AG04450 (cell line): ENCODE results near the gene CDC42BPA. TPM values are rescaled to one million over a fixed set of nuclear protein-coding genes. Genes with fewer than 3 reads are reported as not detected.
"Not testable (repeated sequence)": the region's sequence is repeated elsewhere in the genome, so short reads cannot be mapped to it uniquely, and the experiment has no call there.

Source experiments
- CTCF ChIA-PET: fragments of 300-600, 350-600 bp; formaldehyde crosslinking; extraction: SDS; loops from one replicate; lab custom pipeline; 2022; ENCODE audit warnings: antibody characterized with exemption, inconsistent platforms; lab: Charles Lee
- POLR2A ChIA-PET: fragments of 350-600 bp; formaldehyde crosslinking; extraction: SDS; loops from one replicate; lab custom pipeline; 2021; ENCODE audit warnings: antibody characterized with exemption, inconsistent platforms; lab: Yijun Ruan, JAX
- DNase-seq: peaks from one replicate; pipeline ENCODE4 v3.0.0-alpha.2; 2011; ENCODE audit warnings: low read depth, low spot score
- H3K27ac ChIP-seq: one replicate; pipeline ENCODE4 v1.5.1; 2012; ENCODE audit warnings: low read depth, low read length, control low read depth
- H3K27me3 ChIP-seq: one replicate; pipeline ENCODE4 v1.6.0; 2012; ENCODE audit warnings: low read length; ENCODE audit not compliant: control insufficient read depth, insufficient read depth
- H3K4me3 ChIP-seq: 2 replicates; pipeline ENCODE4 v1.5.1; 2011; ENCODE audit warnings: mild to moderate bottlenecking, low read depth, low read length, control low read depth
- H3K9me3 ChIP-seq: 2 replicates; pipeline ENCODE4 v1.5.1; 2012; ENCODE audit warnings: low read length; ENCODE audit not compliant: control insufficient read depth, insufficient read depth
- polyA plus RNA-seq: library from polyadenylated mRNA; depleted of rRNA; stranded (reverse); fragments of >200 nt; gene quantifications from 2 replicates; pipeline ENCODE4 v1.2.3, GENCODE V29; 2011
- TF ChIP-seq, protein P1 (sequence below): IDR thresholded peaks from 2 replicates; pipeline ENCODE4 v1.5.1; 2011; ENCODE audit warnings: low read depth, low read length, control low read depth, inconsistent platforms

Gene CDC42BPA
- polyA plus RNA-seq, 1 experiment, result 30.7 TPM

DNA sequence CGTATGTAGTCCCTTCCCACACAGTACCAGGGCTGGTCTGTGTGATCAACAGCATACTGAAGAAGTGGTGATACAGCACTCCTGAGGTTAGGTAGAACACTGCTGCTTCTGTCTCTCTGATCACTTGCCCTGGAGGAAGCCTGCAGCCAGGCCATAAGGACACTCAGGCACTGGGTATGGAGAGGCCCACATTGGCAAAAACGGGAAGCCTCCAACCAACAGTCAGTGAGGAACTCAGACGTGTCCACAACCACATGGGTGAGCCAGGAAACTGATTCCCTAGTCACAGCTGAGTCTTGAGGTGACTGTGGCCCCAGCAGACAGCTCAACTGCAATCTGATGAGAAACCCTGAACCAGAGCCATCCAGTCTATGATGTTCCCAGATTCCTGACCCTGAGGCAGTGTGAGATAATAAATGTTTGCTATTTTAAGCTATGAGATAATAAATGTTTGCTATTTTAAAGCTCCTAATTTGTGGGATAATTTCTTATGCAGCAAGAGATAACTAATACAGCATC is 315.7 kb downstream of the CDC42BPA start:
- ChIA-PET POLR2A (no interaction called here), CTCF (no interaction called here)
- Histone ChIP-seq H3K4me3 (no peak overlapping the region), H3K27ac (no peak overlapping the region), H3K27me3 (no peaks in the 10 kb centered on the region), H3K9me3 (no peaks in the 10 kb centered on the region)
- DNase-seq, result no peak
- TF ChIP-seq, protein P1, sequence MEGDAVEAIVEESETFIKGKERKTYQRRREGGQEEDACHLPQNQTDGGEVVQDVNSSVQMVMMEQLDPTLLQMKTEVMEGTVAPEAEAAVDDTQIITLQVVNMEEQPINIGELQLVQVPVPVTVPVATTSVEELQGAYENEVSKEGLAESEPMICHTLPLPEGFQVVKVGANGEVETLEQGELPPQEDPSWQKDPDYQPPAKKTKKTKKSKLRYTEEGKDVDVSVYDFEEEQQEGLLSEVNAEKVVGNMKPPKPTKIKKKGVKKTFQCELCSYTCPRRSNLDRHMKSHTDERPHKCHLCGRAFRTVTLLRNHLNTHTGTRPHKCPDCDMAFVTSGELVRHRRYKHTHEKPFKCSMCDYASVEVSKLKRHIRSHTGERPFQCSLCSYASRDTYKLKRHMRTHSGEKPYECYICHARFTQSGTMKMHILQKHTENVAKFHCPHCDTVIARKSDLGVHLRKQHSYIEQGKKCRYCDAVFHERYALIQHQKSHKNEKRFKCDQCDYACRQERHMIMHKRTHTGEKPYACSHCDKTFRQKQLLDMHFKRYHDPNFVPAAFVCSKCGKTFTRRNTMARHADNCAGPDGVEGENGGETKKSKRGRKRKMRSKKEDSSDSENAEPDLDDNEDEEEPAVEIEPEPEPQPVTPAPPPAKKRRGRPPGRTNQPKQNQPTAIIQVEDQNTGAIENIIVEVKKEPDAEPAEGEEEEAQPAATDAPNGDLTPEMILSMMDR, result no peak

DNA sequence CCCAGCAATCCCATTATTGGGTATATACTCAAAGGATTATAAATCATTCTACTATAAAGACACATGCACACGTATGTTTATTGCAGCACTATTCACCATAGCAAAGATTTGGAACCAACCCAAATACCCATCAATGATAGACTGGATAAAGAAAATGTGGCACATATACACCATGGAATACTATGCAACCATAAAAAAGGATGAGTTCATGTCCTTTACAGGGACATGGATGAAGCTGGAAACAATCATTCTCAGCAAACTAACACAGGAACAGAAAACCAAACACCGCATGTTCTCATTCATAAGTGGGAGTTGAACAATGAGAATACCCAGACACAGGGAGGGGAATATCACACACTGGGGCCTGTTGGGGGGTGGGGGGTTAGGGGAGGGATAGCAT is 318.7 kb downstream of the CDC42BPA start:
- H3K4me3 ChIP-seq, H3K9me3 ChIP-seq, POLR2A ChIA-PET, H3K27ac ChIP-seq, H3K27me3 ChIP-seq, DNase-seq: not testable (repeated sequence)
- CTCF ChIA-PET, result interaction anchor here (0.7 kb wide), 1 partner anchor 1891 kb away, joined by 4 read pairs; no protein-coding TSS in a partner anchor

DNA sequence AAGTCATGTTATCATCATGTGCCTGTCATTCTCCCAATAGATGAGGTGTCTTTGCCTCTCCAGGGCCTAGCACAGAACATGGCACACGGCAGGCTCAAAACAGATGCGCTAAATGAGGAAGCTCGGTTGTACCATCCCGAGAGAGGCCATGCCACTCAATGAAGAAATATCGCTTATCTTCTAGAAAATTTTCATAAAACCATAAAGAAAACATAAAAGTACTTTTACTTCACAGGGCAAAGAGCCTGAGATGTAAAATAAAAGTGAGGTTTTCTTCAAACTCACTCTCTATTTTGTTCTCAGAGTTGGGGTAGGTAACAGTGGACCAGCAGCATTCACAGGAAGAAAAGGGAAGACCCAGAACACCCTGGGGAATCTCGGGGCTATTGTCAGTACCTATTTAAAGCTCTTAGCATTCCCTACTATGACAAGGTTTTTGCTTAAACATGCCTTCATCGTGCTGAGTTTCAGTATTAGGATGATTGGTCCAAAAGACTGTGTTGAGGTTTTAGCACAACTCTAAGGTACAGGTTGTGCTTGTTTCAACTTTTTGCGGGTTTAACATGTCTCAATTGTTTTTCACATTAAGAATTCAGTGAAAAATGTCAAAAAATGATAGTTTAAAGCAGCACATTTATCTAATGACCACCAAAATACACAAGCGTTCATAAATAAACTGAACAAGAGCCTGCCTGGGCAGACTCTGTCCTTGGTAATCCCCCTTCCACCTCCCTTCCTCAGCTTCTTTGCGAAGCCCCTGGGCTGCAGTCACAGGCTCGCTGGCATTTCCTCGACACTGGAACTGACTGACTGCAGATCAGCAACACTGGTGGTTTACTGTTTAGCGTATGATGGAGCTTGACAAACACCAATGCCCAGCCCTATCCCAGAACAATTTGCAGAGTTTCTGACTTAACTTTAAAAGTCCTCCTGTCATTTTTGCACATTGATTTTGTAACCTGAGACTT is 322.6 kb downstream of the CDC42BPA start:
- no peak for DNase-seq
- CTCF ChIA-PET, result interaction anchor here (2.2 kb wide), 1 partner anchor 369 kb away, joined by 6 read pairs; no protein-coding TSS in a partner anchor

DNA sequence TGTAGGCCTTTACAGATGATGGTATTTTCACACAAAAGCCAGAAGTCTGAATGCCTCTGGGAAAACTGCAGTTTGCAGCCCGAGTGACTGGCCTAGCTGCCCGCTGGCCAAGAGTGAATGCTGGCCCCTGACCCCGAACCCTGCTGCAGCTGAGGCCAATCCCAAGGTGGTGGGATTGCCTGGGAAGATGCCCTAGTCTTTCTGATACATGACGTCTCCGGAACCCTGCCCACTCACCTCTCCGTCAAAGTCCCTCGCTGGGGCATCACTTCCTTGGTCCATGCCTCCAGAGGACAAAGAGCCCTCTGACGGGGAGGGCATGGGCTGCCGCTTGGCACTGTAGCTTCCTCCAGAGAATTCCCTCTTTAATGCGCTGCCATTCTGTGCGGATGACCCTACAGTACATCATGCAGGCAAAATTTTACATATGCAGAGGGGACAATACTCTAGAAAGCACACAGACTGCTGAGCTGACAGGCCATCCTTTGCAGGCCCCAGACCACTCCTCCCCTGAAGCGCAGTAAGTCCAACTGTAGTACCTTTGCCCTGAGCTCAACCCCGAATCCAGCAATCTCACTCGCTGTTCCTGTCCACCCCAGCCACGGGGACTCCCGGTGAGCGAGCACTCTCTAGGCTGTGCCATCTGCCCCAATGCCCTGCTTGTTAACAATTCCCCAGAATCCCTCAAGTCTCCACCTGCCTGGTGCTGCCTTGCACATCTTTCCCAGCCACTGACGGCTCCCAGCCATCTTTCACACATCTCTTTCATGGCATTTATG is 323.5 kb downstream of the CDC42BPA start:
- ChIA-PET CTCF (interaction anchor here (2.2 kb wide), 1 partner anchor 368 kb away, joined by 6 read pairs; no protein-coding TSS in a partner anchor), POLR2A (interaction anchor here (0.5 to 0.6 kb wide), 2 partner anchors 56 to 106 kb away, joined by 3 read pairs; no protein-coding TSS in a partner anchor)
- Histone ChIP-seq H3K27me3 (no peaks in the 10 kb centered on the region), H3K27ac (no peak overlapping the region), H3K4me3 (no peak overlapping the region), H3K9me3 (no peaks in the 10 kb centered on the region)
- TF ChIP-seq, protein P1, result no peak
- no peak for DNase-seq

More for the DNA sequence above, 322.6 kb downstream of the CDC42BPA start:
- POLR2A ChIA-PET, result no interaction called here
- TF ChIP-seq, protein P1, result no peak
- H3K27ac ChIP-seq, result no peak overlapping the region
- no peaks in the 10 kb centered on the region for H3K27me3 ChIP-seq
- H3K9me3 ChIP-seq, result no peaks in the 10 kb centered on the region
- H3K4me3 ChIP-seq, result no peak overlapping the region
